H9 (cell line): Measurements from ENCODE around the gene KIAA1549. TPM values are rescaled to one million over a fixed set of nuclear protein-coding genes. Genes with fewer than 3 reads are reported as not detected.

ENCODE experiments used
- DNase-seq: peaks from one replicate; pipeline ENCODE4 v3.0.0-alpha.2; 2017
- H2AFZ ChIP-seq: one replicate; pipeline ENCODE4 v1.6.1; 2013; ENCODE audit warnings: mild to moderate bottlenecking, low read length, control low read depth, moderate library complexity
- H2AK5ac ChIP-seq: 2 replicates; pipeline ENCODE4 v1.6.1; 2013; ENCODE audit warnings: low read length, control low read depth, mixed read lengths; ENCODE audit not compliant: insufficient read length
- H2BK120ac ChIP-seq: one replicate; pipeline ENCODE4 v1.6.1; 2013; ENCODE audit warnings: low read depth, mild to moderate bottlenecking, low read length, control low read depth, inconsistent platforms; ENCODE audit not compliant: poor library complexity, severe bottlenecking
- H2BK12ac ChIP-seq: 2 replicates; pipeline ENCODE4 v1.6.1; 2013; ENCODE audit warnings: low read length, control low read depth, mixed read lengths, low read depth; ENCODE audit not compliant: insufficient read length
- H2BK15ac ChIP-seq: 2 replicates; pipeline ENCODE4 v1.6.1; 2013; ENCODE audit warnings: low read depth, low read length, control low read depth
- H2BK20ac ChIP-seq: one replicate; pipeline ENCODE4 v1.6.1; 2013; ENCODE audit warnings: low read depth, mild to moderate bottlenecking, low read length, control low read depth, inconsistent platforms; ENCODE audit not compliant: poor library complexity, severe bottlenecking
- H2BK5ac ChIP-seq: 2 replicates; pipeline ENCODE4 v1.6.1; 2013; ENCODE audit warnings: low read length, control low read depth, mixed read lengths; ENCODE audit not compliant: insufficient read length
- H3K14ac ChIP-seq: 2 replicates; pipeline ENCODE4 v1.6.1; 2013; ENCODE audit warnings: low read length, control low read depth; ENCODE audit not compliant: insufficient read depth
- H3K18ac ChIP-seq: 2 replicates; pipeline ENCODE4 v1.6.1; 2013; ENCODE audit warnings: low read depth, mild to moderate bottlenecking, mixed read lengths, low read length, control low read depth; ENCODE audit not compliant: insufficient read length
- H3K23ac ChIP-seq: 2 replicates; pipeline ENCODE4 v1.6.1; 2013; ENCODE audit warnings: low read length, control low read depth, mixed read lengths, low read depth; ENCODE audit not compliant: insufficient read length
- H3K23me2 ChIP-seq: 2 replicates; pipeline ENCODE4 v1.6.1; 2013; ENCODE audit warnings: low read depth, mild to moderate bottlenecking, mixed read lengths, low read length, control low read depth; ENCODE audit not compliant: insufficient read length, poor library complexity, severe bottlenecking
- H3K27ac ChIP-seq: 2 replicates; pipeline ENCODE4 v1.5.1; 2013; ENCODE audit warnings: low read length, control low read depth, mixed read lengths, low read depth; ENCODE audit not compliant: insufficient read length
- H3K27me3 ChIP-seq: 2 replicates; pipeline ENCODE4 v1.6.1; 2013; ENCODE audit warnings: low read length, control low read depth, inconsistent platforms; ENCODE audit not compliant: insufficient read depth
- H3K4ac ChIP-seq: 2 replicates; pipeline ENCODE4 v1.6.1; 2013; ENCODE audit warnings: low read depth, mild to moderate bottlenecking, control low read depth, inconsistent platforms, low read length, moderate library complexity
- H3K4me1 ChIP-seq: 2 replicates; pipeline ENCODE4 v1.6.1; 2013; ENCODE audit warnings: low read length, control low read depth, inconsistent platforms; ENCODE audit not compliant: insufficient read depth
- H3K4me2 ChIP-seq: 2 replicates; pipeline ENCODE4 v1.6.1; 2013; ENCODE audit warnings: low read length, control low read depth, mixed read lengths; ENCODE audit not compliant: insufficient read length, insufficient read depth
- H3K56ac ChIP-seq: 2 replicates; pipeline ENCODE4 v1.6.1; 2013; ENCODE audit warnings: low read depth, mild to moderate bottlenecking, mixed read lengths, low read length, control low read depth; ENCODE audit not compliant: insufficient read length
- H3K79me1 ChIP-seq: 2 replicates; pipeline ENCODE4 v1.6.1; 2013; ENCODE audit warnings: low read depth, mild to moderate bottlenecking, moderate library complexity, low read length, control low read depth, inconsistent platforms; ENCODE audit not compliant: insufficient read depth, poor library complexity, severe bottlenecking
- H3K79me2 ChIP-seq: 2 replicates; pipeline ENCODE4 v1.6.1; 2013; ENCODE audit warnings: low read length, control low read depth, inconsistent platforms; ENCODE audit not compliant: insufficient read depth
- H3K9ac ChIP-seq: 2 replicates; pipeline ENCODE4 v1.6.1; 2013; ENCODE audit warnings: low read length, control low read depth, mixed read lengths; ENCODE audit not compliant: insufficient read length; ENCODE audit errors: extremely low read depth
- H3K9me3 ChIP-seq: one replicate; pipeline ENCODE4 v1.6.1; 2013; ENCODE audit warnings: low read depth, low read length, inconsistent platforms; ENCODE audit not compliant: control insufficient read depth
- H3T11ph ChIP-seq: one replicate; pipeline ENCODE4 v1.6.1; 2013; ENCODE audit warnings: mild to moderate bottlenecking, low read length, control low read depth, inconsistent platforms
- H4K20me1 ChIP-seq: one replicate; pipeline ENCODE4 v1.6.1; 2013; ENCODE audit not compliant: control insufficient read depth, insufficient read length, insufficient read depth
- H4K5ac ChIP-seq: 2 replicates; pipeline ENCODE4 v1.6.1; 2013; ENCODE audit warnings: low read depth, mild to moderate bottlenecking, mixed read lengths, low read length, control low read depth; ENCODE audit not compliant: insufficient read length
- H4K8ac ChIP-seq: replicated peaks from 2 replicates; pipeline ENCODE4 v1.6.1; 2013; ENCODE audit warnings: low read length, control low read depth, mixed read lengths, low read depth; ENCODE audit not compliant: insufficient read length
- H4K91ac ChIP-seq: 2 replicates; pipeline ENCODE4 v1.6.1; 2013; ENCODE audit warnings: low read depth, mild to moderate bottlenecking, moderate library complexity, mixed read lengths, low read length, control low read depth; ENCODE audit not compliant: insufficient read length
- H3K27ac Mint-ChIP-seq, 3 experiments: 2 replicates in 2 of 3; 3 replicates in 1 of 3; pipeline ENCODE4 v1.8.0; 2020 to 2021; ENCODE audit warnings: mixed read lengths in 3 of 3, mild to moderate bottlenecking in 1 of 3, moderate library complexity in 1 of 3
- H3K27me3 Mint-ChIP-seq: 2 replicates; pipeline ENCODE4 v1.8.0; 2021; ENCODE audit warnings: low read depth, mild to moderate bottlenecking, moderate library complexity, mixed read lengths
- H3K36me3 Mint-ChIP-seq, 3 experiments: 2 replicates in 2 of 3; 3 replicates in 1 of 3; pipeline ENCODE4 v1.8.0; 2020 to 2021; ENCODE audit warnings: low read depth in 3 of 3, mixed read lengths in 3 of 3; ENCODE audit not compliant: insufficient read depth in 1 of 3
- H3K4me1 Mint-ChIP-seq, 2 experiments: 2 replicates each; pipeline ENCODE4 v1.8.0; 2020; ENCODE audit warnings: mixed read lengths in 2 of 2
- H3K4me3 Mint-ChIP-seq, 2 experiments: 2 replicates in 1 of 2; 3 replicates in 1 of 2; pipeline ENCODE4 v1.8.0; 2020 to 2021; ENCODE audit warnings: mild to moderate bottlenecking in 2 of 2, mixed read lengths in 2 of 2, moderate library complexity in 1 of 2
- H3K9me3 Mint-ChIP-seq, 2 experiments: 2 replicates in 1 of 2; 3 replicates in 1 of 2; pipeline ENCODE4 v1.8.0; 2020; ENCODE audit warnings: mild to moderate bottlenecking in 2 of 2, mixed read lengths in 2 of 2, moderate library complexity in 1 of 2
- CTCF ChIP-seq: fragments of 200-600 bp; sonication (generic); conservative IDR thresholded peaks from 3 replicates; pipeline ENCODE4 v1.8.0; 2021; ENCODE audit warnings: antibody characterized with exemption, mild to moderate bottlenecking
- WGBS: extraction: QIAGEN DNeasy Blood & Tissue Kit; methylation state at CpG from one replicate; pipeline ENCODE4 v1.1.7; 2013; ENCODE audit warnings: missing lambda C conversion rate, low lambda C conversion rate, mixed read lengths; ENCODE audit not compliant: insufficient read length; ENCODE audit errors: extremely low coverage; 5-methylcytosine and 5-hydroxymethylcytosine counted together
- total RNA-seq: library from RNA; stranded (reverse); gene quantifications from 2 replicates; pipeline ENCODE4 v1.2.1, GENCODE V29; 2021

KIAA1549 gene
- total RNA-seq, 1 experiment from 2014 or later: 11.9 TPM

GRCh38 chr7:138943061-138943460 is 38.1 kb downstream of the KIAA1549 start:
- Mint-ChIP-seq H3K4me3 (no peak overlapping the region; a peak in 1 of 5 replicates), H3K4me1 (peaks cover 18 to 42% of the 10 kb centered on the region in 2 experiments), H3K27me3 (no peaks in the 10 kb centered on the region), H3K27ac (peak overlapping the region in 1 of 3 experiments; percentile 54; a peak in 3 of 7 replicates), H3K36me3 (no peaks in the 10 kb centered on the region), H3K9me3 (no peaks in the 10 kb centered on the region)
- H4K91ac ChIP-seq: no peak overlapping the region
- no peak overlapping the region for H2AK5ac ChIP-seq
- no CpG with 5 or more reads among the region's 11 CpGs for WGBS
- no peaks in the 10 kb centered on the region for H3K27me3 ChIP-seq
- DNase-seq: no peak
- H3K18ac ChIP-seq: no peak overlapping the region
- no peaks in the 10 kb centered on the region for H3K79me1 ChIP-seq
- H2BK20ac ChIP-seq: no peak overlapping the region
- H3K4me2 ChIP-seq: no peak overlapping the region
- H4K5ac ChIP-seq: no peak overlapping the region
- H2BK15ac ChIP-seq: no peak overlapping the region
- H4K8ac ChIP-seq: no peak overlapping the region
- H2AFZ ChIP-seq: no peak overlapping the region
- H3K23ac ChIP-seq: no peak overlapping the region
- H3T11ph ChIP-seq: no peak overlapping the region
- no peak overlapping the region for H3K14ac ChIP-seq
- H3K56ac ChIP-seq: no peak overlapping the region
- no peaks in the 10 kb centered on the region for H4K20me1 ChIP-seq
- H3K4me1 ChIP-seq: peaks cover 4% of the 10 kb centered on the region; the same call in 1 of the 2 replicates
- H3K4ac ChIP-seq: no peak overlapping the region
- no peak overlapping the region for H3K9ac ChIP-seq
- no peak overlapping the region for H2BK12ac ChIP-seq
- H3K9me3 ChIP-seq: no peaks in the 10 kb centered on the region
- no peaks in the 10 kb centered on the region for H3K23me2 ChIP-seq
- H2BK5ac ChIP-seq: no peak overlapping the region
- H3K79me2 ChIP-seq: no peaks in the 10 kb centered on the region
- H3K27ac ChIP-seq: no peak overlapping the region
- no peak overlapping the region for H2BK120ac ChIP-seq
- no peak for TF ChIP-seq CTCF
